ENCODE data around the gene DNASE2. TPM values are rescaled to one million over a fixed set of nuclear protein-coding genes. Genes with fewer than 3 reads are reported as not detected.
"Not testable (repeated sequence)": the region's sequence is repeated elsewhere in the genome, so short reads cannot be mapped to it uniquely, and the experiment has no call there.

Gene DNASE2
- total RNA-seq, 2 experiments from 2014 or later: 10.4 to 11.1 TPM

DNA sequence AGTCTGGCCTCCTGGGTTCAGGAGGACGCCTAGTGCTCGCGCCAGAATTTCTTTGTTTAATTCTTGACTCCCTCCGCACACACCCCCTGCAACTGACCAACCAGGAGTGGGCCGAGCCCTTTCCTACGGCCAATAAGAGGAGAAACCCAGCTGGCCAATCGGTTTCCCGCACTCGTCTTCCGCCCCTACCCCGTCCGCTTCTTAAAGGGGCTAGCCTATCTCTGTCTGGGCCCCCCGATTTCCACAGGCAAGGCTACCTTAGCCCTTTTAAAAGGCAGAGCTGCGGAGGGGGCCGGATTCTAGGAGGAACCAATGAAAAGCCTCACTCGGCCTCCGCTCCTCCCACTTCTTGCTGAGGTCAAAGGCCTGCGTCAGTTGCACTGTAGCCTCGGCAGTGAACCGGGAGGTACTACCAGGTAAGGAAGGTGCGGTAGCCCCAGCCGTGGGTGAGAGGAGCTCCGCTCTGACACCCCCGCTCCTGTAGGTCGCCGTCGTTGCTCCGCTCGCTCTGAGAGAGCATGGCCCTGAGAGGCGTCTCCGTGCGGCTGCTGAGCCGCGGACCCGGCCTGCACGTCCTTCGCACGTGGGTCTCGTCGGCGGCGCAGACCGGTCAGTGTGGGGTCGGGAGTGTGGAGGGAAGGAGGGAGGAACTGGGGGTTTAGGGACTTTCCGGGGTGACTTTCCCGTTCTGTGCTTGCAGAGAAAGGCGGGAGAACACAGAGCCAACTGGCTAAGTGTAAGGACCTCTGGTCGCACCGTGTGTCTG lies 9.7 kb upstream of the DNASE2 start, which contains the start of gene GCDH:
GCDH (plus strand) TSS at position 374 of the 766 bp plus-strand sequence; CDS start at position 519, 145 bp downstream.
- DNase-seq: peak; percentile 90 to 99 (median 94)
- H3K9me3 Mint-ChIP-seq: no peaks in the 10 kb centered on the region
- peak; percentile 89 for ATAC-seq (ENCODE audit: poor library complexity)
- intact Hi-C loops (cut with DNase I, micrococcal nuclease): loop anchor here (1.0 to 2.0 kb wide), 5 partner anchors 23 to 66 kb away; partner anchors contain the start of genes CALR (in 2 of the 2), FARSA (in 1 of the 2), GADD45GIP1 (in 1 of the 2) and SYCE2 (in 1 of the 2)
- Histone ChIP-seq H3K9me3 (ENCODE audit: control insufficient read depth in 1 of 2, insufficient read depth in 1 of 2, low read length in 2 of 2) (no peaks in the 10 kb centered on the region), H3K36me3 (ENCODE audit: insufficient read depth, low read length) (peaks cover 24% of the 10 kb centered on the region), H3K27ac (ENCODE audit: low read depth in 1 of 2, low read length in 2 of 2) (peak within 1 kb of the TSS; percentile 67 to 68), H3K4me3 (ENCODE audit: low read length) (peak within 1 kb of the TSS; percentile 89), H3K4me1 (ENCODE audit: insufficient read depth, low read length) (peaks cover 25% of the 10 kb centered on the region), H3K27me3 (ENCODE audit: control insufficient read depth in 1 of 2, insufficient read depth in 2 of 2, low read length in 2 of 2) (no peaks in the 10 kb centered on the region)
- peaks cover 31% of the 10 kb centered on the region for H3K4me1 Mint-ChIP-seq (ENCODE audit: low read depth)
- CTCF ChIA-PET: interaction anchor here (0.7 to 2.6 kb wide), 9 partner anchors 10 to 170 kb away, joined by 3 to 17 read pairs (median 4); partner anchors contain the start of genes DNASE2, RNASEH2A and SYCE2
- POLR2A ChIA-PET: interaction anchor here (0.6 to 2.6 kb wide), 34 partner anchors 8 to 1631 kb away, joined by 3 to 47 read pairs (median 4); partner anchors contain the start of genes CALR, DNASE2, FARSA and GADD45GIP1
- H3K27ac Mint-ChIP-seq: peak within 1 kb of the TSS; percentile 90
- peak within 1 kb of the TSS; percentile 96 for H3K4me3 Mint-ChIP-seq
- TF ChIP-seq, protein P1, sequence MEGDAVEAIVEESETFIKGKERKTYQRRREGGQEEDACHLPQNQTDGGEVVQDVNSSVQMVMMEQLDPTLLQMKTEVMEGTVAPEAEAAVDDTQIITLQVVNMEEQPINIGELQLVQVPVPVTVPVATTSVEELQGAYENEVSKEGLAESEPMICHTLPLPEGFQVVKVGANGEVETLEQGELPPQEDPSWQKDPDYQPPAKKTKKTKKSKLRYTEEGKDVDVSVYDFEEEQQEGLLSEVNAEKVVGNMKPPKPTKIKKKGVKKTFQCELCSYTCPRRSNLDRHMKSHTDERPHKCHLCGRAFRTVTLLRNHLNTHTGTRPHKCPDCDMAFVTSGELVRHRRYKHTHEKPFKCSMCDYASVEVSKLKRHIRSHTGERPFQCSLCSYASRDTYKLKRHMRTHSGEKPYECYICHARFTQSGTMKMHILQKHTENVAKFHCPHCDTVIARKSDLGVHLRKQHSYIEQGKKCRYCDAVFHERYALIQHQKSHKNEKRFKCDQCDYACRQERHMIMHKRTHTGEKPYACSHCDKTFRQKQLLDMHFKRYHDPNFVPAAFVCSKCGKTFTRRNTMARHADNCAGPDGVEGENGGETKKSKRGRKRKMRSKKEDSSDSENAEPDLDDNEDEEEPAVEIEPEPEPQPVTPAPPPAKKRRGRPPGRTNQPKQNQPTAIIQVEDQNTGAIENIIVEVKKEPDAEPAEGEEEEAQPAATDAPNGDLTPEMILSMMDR (IDR thresholded peaks at IDR 0.05): no peak
- H3K27me3 Mint-ChIP-seq: no peaks in the 10 kb centered on the region
- H3K36me3 Mint-ChIP-seq (ENCODE audit: low read depth): peaks cover 40% of the 10 kb centered on the region

DNA sequence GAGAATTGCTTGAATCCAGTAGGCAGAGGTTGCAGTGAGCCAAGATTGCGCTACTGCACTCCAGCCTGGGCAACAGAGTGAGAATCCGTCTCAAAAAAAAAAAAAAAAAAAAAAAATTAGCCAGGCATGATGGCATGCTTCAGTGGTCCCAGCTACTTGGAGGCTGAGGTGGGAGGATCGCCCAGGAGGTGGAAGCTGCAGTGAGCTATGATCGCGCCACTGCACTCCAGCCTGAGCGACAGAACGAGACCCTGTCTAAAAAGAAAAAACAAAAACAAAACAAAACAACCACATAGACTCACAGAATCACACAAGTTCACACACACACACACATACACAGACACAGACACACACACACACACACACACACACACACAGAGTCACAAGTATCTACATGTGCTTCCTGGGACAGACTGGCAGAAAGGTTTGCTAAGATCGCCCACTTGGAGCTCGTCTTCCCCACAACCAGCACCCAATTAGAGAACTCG lies 9.1 kb upstream of the DNASE2 start:
- peak overlapping the region; percentile 96 for H3K4me3 Mint-ChIP-seq
- H3K27me3 Mint-ChIP-seq; ATAC-seq (ENCODE audit: poor library complexity); H3K9me3 ChIP-seq (ENCODE audit: control insufficient read depth in 1 of 2, insufficient read depth in 1 of 2, low read length in 2 of 2); H3K27me3 ChIP-seq (ENCODE audit: control insufficient read depth in 1 of 2, insufficient read depth in 2 of 2, low read length in 2 of 2); H3K9me3 Mint-ChIP-seq; DNase-seq: not testable (repeated sequence)
- H3K4me1 Mint-ChIP-seq (ENCODE audit: low read depth): peaks cover 31% of the 10 kb centered on the region
- Histone ChIP-seq H3K4me3 (ENCODE audit: low read length) (peak overlapping the region; percentile 89), H3K36me3 (ENCODE audit: insufficient read depth, low read length) (peaks cover 21% of the 10 kb centered on the region), H3K4me1 (ENCODE audit: insufficient read depth, low read length) (peaks cover 32% of the 10 kb centered on the region), H3K27ac (ENCODE audit: low read depth in 1 of 2, low read length in 2 of 2) (peak overlapping the region; percentile 55 to 67)
- CTCF ChIA-PET: interaction anchor here (0.8 to 2.6 kb wide), 8 partner anchors 10 to 171 kb away, joined by 3 to 17 read pairs (median 4); partner anchors contain the start of genes DNASE2, RNASEH2A and SYCE2
- peak overlapping the region; percentile 90 for H3K27ac Mint-ChIP-seq
- peaks cover 35% of the 10 kb centered on the region for H3K36me3 Mint-ChIP-seq (ENCODE audit: low read depth)
- POLR2A ChIA-PET: interaction anchor here (0.7 to 2.6 kb wide), 31 partner anchors 9 to 1632 kb away, joined by 3 to 47 read pairs (median 4); partner anchors contain the start of genes CALR, DNASE2, FARSA and GADD45GIP1
- intact Hi-C loops (cut with DNase I, micrococcal nuclease): loop anchor here (1.0 to 2.0 kb wide), 3 partner anchors 24 to 66 kb away; partner anchors contain the start of genes CALR (in 2 of the 2) and GADD45GIP1 (in 1 of the 2)

GRCh38 chr19:12888006-12888603 lies 6.9 kb upstream of the DNASE2 start:
- Mint-ChIP-seq H3K9me3 (no peaks in the 10 kb centered on the region), H3K4me1 (ENCODE audit: low read depth) (peaks cover 37% of the 10 kb centered on the region), H3K27me3 (no peaks in the 10 kb centered on the region), H3K27ac (no peak overlapping the region), H3K36me3 (ENCODE audit: low read depth) (peaks cover 13% of the 10 kb centered on the region), H3K4me3 (no peak overlapping the region)
- TF ChIP-seq, protein P1 (IDR thresholded peaks at IDR 0.05): no peak
- Histone ChIP-seq H3K4me3 (ENCODE audit: low read length) (no peak overlapping the region), H3K9me3 (ENCODE audit: control insufficient read depth in 1 of 2, insufficient read depth in 1 of 2, low read length in 2 of 2) (peaks cover 10 to 16% of the 10 kb centered on the region in 2 experiments), H3K27me3 (ENCODE audit: control insufficient read depth in 1 of 2, insufficient read depth in 2 of 2, low read length in 2 of 2) (no peaks in the 10 kb centered on the region), H3K36me3 (ENCODE audit: insufficient read depth, low read length) (peaks cover 2% of the 10 kb centered on the region), H3K4me1 (ENCODE audit: insufficient read depth, low read length) (peaks cover 45% of the 10 kb centered on the region), H3K27ac (ENCODE audit: low read depth in 1 of 2, low read length in 2 of 2) (no peak overlapping the region)
- POLR2A ChIA-PET: interaction anchor here (0.9 kb wide), 1 partner anchor 51 kb away, joined by 3 read pairs; the partner anchor contains the start of gene CALR
- no peak for ATAC-seq (ENCODE audit: poor library complexity)
- no peak for DNase-seq
- intact Hi-C loops (cut with DNase I, micrococcal nuclease): no loop called here
- CTCF ChIA-PET: no interaction called here
